HG03354 (cell line): Measurements from ENCODE around the gene GRK5.

ENCODE experiments used
- ATAC-seq: cut with Tn5 transposase; IDR thresholded peaks from one replicate; pipeline ENCODE4 v1.9.1; 2021; ENCODE audit warnings: mild to moderate bottlenecking; ENCODE audit not compliant: unreplicated experiment, poor library complexity, severe bottlenecking

Gene GRK5

DNA sequence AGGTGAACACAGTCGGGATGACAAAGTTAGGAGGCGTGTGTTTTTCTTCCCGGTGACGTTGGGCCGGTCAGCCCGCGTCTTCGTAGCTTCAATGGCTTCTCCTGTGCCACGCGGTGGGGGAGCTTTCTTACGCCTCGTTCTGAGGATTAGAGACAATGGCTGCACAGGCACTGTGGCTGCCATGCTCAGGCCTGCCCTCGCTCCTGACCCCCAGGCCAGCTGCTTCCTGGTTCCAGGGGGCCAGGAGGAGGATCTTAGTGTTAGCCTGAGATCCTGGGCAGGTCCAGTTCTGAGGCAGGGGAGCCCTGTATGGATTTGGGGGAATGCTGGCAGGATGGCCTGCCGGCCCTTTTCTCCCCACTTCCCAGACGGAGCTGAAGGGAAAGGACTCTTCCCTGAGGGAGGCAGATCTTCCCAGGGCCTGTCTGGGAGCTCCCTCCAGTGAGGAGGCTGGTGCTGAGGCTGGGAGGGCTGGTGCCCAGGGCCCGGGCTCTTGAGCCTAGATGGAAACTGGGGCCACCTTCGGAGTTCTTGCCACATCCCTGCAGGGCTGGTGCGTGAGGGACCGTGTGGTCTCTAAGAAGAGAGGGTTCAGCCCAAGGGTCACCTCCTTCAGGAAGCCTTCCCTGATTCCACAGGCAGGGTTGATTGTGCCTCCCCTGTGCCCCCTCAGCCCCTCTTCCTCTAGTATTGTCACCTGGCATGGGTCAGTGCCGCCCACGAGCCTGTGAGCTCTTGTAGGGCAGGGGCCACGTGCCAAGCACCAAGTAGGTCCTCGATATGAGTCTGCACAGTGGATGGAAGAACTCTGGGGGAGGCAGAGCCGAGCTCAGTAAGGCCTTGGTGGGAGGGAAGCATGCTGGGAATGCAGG is 101.4 kb downstream of the GRK5 start:
- no peak for ATAC-seq

DNA sequence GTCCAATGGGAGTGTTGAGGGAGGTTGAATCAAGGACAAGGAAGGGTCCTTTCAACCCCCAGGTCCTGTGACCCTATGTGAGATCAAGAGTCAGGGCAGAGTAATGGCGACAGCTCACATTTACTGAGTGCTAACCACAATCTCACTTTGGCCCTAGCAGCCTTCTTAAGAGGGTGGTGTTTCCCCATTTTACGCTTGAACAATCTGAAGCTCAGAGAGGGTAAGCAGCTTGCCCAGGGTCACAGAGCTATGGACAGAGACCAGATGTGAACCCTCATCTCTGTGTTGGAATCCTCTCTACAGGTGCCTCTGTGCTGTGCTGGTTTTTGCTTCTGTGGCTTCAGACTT is 102.0 kb downstream of the GRK5 start:
- peak; percentile 19 for ATAC-seq

DNA sequence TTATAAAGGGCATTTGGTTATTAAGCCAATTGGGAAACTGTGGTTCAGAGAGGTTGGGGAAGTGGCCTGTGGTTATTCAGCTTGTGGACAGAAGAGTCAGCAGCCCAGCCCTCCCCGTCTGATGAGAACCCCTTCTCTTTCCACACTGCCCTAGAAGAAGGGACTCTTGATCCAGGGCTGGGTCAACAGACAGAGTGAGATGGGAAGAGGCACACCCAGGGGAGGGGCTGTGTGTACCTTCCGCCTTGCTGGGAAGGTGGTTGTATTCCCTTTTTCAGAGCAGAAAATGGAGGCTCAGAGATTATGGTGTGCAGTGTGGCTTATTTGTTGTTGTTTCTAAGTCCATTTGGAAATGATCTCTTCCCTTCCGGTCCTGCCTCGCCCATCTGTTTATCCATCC is 103.4 kb downstream of the GRK5 start:
- no peak for ATAC-seq

DNA sequence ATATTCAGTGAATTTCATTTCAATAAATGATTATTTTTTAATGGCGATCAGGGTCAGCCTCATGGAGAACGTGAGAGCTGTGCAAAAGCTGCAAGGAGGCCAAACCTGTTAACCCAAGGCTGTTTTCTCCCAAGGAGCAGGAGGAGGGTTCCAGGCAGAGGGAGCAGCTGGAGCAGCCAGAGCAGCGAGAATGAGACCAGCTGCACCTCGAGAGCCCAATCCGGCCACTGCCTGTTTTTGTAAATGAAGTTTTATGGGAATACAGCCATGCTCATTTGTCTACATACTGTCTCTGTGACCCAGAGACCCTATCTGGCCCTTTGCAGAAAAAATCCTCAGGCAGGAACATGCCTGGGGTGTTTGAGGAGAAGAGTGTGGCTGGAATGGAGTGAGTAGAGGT is 104.9 kb downstream of the GRK5 start:
- ATAC-seq: no peak

DNA sequence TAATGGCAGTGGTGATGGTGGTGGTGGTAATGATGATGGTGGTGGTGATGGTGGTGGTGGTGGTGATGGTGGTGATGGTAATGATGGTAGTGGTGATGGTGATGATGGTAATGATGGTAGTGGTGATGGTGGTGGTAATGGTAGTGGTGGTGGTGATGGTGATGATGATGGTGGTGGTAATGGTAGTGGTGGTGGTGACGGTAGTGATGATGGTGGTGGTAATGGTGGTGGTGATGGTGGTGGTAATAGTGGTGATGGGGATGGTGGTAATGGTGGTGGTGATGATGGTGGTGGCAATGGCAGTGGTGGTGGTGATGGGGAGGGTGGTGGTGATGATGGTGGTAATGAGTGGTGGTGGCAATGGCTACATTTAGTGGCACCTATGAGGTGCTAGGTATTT is 105.7 kb downstream of the GRK5 start:
- no peak for ATAC-seq

DNA sequence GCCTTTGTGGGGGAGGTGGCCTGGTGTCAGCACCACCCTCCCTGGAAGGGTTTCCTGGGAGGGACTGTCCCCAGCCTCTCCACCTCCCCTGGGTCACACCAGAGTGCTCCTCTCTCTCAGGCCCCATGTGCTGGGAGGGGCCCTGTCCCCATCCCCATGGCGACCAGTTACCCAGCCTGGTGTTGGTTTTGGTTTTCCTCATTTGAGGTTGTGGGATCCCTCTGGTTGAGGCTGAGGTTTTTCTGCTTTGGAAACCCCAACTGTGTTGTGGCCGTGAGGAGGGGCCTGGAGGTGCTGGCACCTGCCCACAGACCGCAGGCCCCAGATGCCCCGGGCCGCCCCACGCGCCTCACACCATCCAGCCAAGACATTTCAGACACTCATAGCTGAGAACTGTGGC is 106.3 kb downstream of the GRK5 start:
- ATAC-seq: peak; percentile 70

DNA sequence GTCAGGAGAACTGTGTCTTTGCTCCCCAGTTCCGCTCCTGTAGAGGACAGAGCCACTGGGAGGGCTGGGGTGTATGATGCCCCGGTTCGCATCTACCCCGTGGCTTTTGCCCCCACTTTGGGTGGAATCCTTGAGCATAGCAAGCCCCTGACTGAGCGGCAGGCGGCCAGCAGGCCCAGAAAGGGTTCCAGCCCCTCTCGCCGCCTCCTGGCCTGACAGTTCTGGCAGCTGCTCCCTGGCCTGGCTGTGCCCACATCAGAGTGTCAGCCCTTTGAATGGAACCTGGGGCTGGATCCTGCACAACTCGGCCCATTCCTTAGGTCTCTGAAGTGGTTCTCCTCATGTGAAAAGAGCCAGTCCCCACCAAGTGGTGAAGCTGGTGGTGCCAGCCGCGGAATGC is 106.7 kb downstream of the GRK5 start:
- peak; percentile 4 for ATAC-seq

DNA sequence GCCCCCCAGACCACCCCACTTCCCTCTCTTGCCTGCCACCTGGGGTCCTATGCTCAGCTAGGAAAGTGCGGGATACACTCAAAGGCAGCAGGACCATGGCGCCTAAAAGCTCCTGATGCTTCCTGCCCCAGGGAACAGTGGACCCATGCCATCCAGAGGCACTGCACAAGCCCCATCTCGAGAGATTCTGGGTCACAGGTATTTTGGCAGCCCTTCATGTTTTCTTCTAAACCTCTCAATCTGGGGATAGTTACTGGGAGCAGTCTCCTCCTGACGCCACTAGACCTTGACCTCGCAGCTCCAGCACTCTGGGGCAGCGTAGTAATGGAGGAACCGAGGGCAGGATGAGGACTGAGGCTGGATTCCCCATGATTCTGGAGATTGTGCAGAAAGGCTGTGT is 107.1 kb downstream of the GRK5 start:
- no peak for ATAC-seq

DNA sequence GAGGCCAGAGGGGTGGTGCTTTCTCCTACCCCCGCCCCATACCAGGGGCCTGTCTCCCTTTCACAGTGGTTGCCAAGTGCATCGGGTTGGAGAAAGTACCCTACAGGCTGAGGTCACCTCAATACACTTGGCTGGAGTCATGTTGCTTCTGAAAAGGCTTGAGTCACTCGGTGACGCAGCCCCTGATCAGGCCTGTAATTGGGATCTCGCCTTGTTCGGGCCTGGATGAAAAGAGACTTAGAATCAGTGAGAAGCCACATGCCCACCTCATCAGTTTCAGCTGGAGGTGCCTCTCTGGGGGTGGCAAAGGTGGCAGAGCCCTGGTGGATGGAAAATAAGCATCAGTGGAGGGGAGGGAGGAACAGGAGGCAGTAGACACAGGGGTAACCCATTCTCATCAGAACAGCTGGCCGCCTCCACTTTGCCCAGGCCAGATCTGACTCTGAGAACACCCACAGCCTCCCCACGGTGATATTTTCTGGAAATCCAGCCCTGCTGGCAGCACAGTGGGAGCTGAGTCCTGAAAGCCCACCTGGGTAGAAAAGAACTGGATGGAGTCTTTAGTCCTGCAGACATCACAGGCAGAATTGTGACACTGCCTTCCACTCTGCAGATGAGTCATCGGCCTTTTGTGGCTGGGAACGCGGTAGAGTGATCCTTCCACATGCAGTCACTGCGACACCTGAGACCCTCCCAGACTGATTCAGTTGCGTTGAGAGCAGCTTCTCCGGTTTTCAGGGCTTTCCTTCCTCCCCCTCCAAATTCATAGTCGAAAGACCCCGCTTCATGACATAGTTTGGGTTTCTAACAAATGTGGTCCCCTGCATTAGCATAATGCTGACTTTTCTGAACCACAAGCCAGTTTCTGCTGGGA is 108.0 kb downstream of the GRK5 start:
- ATAC-seq: peak; percentile 58

DNA sequence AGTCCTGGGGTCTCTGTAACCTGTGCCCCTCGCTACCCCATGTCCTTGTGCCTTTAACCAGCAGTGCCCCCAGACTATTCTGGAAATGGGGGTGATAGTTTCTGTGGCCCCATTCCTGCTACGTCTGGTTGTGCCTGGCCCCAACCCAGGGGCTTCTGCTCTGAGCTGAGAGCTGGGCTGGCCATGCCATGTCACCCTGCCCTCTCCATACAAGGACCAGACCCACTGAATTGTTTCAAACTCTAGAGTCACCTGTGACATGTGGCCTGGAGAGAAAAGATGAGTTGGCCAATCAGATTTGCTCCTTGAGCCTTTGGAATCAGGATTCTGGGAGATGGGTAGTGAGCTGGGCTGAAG is 108.6 kb downstream of the GRK5 start:
- ATAC-seq: no peak

DNA sequence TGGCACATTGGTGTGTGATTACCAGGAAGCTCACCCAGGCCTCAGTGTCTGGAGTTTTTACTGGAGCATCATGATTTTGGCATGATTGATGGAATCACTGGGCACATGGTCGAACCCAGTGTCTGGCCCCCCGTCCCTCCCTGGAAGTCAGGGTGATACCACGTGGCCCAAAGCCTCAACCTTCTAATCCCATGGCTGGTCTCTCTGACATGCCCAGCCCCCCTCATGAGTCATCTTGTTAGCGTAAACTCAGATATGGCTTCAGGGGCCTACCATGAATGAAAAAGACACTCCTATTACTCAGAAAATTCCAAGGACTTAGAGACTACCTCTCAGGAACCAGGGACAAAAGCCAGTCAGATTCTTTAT is 109.3 kb downstream of the GRK5 start:
- ATAC-seq: no peak

DNA sequence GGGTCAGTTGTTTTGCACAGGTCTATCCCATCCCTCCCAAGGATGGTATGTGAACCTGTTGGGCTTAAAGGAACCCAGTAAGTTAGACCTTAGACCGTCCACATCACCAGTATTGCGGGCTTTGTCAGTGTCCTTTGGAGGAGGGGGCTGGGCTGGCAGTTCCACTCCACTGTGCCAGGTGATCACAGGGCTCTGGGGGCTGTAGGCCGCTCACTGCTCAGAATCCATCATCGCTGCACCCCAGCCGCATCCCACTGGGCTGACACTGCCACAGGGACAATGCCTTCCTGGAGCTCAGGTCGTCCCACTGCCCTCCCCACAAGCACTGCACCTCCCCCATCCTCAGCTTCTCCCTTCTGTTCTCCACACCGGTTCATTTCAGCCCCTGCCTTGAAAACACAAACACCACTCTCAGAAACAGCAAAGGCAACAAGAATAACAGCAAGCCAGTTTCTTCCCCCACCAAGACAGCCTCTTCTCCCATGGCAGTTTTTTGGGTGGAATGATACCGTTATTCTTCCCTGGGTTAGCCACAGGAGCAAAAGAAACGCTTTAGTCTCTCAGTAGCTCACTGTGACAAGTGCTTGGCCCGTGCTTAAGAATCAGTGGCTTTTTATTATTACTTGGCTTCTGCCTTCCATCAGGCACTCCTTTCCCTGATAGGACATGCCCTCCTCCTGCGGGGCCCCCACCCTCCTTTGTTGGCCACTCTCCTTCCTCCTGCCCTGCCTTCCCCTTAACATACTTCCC is 111.2 kb downstream of the GRK5 start:
- no peak for ATAC-seq

DNA sequence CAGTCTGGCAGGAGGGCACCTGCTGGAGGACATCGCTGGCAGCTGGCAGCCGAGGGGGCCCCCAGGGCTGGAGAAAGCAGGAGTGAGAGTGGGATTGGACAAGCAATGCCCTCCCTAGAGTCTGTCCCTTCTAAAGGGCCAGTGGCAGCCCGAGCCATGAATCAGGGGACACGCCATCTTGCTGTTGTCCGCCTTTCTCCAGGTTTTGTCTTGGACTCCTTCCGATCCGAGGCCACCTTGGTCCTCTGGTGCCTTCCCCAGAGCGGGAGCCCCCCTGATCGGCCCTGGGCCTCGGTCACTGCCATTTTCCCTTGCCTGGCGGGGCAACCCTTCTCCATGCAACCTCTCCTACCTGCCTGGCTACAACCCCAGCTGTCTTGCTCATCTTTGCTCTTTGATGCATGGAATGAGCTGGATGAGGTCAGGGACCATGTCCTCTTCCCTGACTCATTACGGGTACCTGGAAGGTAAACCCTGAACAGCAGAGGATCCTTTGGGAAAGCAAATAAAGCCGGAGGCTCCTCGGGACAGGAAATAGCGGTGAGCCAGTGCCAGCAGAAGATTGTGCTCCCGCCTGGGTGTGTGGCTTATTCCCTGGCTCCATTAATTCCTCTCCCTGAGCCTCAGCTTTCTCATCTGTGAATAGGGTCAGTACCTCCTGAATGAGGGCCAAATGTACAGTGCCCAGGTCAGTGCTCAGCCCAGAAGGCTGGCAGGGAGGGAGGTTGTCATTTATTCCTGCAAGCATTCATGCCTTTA is 112.0 kb downstream of the GRK5 start:
- no peak for ATAC-seq

DNA sequence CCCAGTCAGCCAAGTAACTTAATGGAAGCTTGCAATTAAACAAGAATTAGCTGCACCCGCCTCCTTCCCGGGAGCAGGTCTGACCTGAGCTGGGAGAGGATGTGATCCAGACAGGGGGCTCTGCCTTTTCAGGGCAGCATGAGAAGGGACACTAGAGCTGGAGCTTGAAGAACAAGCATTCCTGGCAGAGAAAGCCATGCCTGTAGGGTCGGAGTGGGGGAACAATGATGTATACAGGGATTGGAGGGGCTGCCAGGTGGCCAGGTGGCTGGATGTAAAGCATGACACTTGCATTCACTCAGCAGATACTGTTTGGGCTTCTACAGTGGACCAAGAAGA is 112.5 kb downstream of the GRK5 start:
- no peak for ATAC-seq

DNA sequence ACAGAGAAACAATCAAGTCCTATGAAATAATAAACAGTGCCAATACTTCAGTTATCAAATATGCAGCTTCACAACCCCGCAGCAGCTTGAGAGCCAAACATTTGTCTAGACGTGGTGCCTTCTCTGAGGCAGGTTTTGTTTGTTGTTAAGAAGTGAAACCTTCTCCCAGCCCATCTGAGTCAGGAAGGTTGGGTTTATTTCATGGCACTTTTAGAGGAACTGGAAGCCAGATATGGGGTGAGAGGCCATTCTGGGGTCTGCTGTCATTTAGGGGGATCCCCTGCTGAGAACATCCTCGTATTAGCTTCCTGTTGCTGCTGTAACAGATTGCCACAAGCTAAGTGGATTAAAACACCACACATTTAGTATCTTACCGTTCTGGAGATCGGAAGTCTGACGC is 113.6 kb downstream of the GRK5 start:
- no peak for ATAC-seq

DNA sequence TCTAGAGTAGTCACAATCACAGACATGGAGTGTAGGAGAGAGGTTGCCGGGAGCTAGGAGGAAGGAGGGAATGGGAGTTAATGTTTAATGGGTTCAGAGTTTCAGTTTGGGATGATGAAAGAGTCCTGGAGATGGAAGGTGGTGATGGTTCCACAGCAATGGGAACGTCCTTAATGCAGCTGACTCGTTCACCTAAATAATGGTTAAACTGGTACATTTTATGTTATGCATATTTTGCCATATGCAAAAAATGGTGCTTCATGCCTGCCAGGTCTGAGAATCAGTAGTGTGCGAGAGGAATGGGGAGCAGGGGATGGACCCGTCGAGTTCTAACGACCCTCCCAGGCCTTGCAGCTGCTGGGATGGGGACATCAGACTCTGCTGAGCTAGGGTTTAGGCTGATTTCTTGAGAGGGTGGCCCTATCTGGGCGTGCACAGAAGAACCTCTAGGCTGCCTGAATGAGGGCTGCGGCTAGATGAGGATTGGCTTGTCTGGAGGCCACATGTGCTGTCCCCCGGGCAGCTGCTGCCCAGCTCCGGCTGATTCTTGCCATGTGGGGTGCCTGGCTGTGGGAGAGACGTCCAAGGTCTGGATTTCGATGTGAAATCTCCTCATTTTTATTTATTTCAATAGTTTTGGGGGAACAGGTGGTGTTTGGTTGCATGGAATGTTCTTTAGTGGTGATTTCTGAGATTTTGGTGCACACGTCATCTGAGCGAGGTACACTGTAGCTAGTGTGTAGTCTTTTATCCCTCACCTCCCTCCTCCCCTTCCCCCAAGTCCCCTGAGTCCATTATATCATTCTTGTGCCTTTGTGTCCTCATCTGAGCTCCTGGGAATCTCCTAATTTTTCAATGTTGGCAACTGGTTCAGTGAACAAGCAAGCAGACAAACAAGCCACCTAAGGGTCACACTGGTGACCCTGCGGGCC is 116.0 kb downstream of the GRK5 start:
- ATAC-seq: no peak

DNA sequence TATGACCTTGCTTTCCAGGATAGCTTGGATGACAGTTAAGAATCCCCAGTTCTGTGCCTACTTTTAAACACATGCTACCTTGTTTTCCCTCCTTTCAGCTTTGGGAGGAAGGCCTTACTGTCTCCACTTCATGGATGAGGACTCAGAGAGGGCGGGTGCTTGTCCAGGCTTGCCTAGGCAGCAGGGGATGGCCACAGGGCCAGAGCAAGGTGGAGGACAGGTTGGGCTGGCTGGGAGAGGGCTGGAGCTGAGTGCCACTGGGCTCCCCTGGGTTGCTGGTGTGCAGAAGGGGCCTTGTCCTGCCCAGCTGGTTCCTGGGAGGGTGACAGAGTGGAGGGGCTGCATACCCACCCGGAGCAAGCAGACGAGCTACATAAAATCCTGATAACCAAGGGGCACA is 117.8 kb downstream of the GRK5 start:
- ATAC-seq: no peak

DNA sequence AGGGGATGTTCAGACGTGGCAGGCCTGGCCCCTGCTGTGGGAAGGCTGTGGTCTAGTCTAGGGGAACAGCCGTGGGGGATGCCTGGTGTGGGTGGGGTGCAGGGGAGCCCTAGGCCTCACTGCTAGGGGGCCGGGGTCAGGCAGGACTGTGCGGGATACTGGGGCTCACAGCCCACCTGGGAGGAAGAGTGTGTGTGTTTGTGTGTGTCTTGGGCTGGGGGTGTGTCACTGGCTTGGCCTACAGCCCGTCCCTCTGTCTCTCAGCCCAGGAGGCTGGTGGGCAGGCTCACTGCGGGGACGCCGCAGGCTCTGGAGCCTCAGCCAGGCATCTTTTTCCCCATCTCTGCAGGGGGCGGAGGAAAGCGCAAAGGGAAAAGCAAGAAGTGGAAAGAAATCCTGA is 118.8 kb downstream of the GRK5 start:
- ATAC-seq: no peak
